Muscle layer of duodenum (tissue), 2 donors: ENCODE data around the gene EBF3.

Source experiments
- H3K27ac ChIP-seq: one replicate; pipeline ENCODE4 v1.7.0; 2013; ENCODE audit warnings: mild to moderate bottlenecking, low read length
- H3K27me3 ChIP-seq: one replicate; pipeline ENCODE4 v1.7.0; 2013; ENCODE audit warnings: low read depth, mild to moderate bottlenecking, control low read depth, low read length
- H3K36me3 ChIP-seq, 2 donors: one replicate each; pipeline ENCODE4 v1.7.0; 2013; ENCODE audit warnings: low read length in 2 of 2, control low read depth in 1 of 2, mild to moderate bottlenecking in 1 of 2; ENCODE audit not compliant: insufficient read depth in 2 of 2, control insufficient read depth in 1 of 2
- H3K4me1 ChIP-seq, 2 donors: one replicate each; pipeline ENCODE4 v1.7.0; 2013; ENCODE audit warnings: low read length in 2 of 2, mild to moderate bottlenecking in 2 of 2, control low read depth in 1 of 2, moderate library complexity in 1 of 2; ENCODE audit not compliant: insufficient read depth in 2 of 2, control insufficient read depth in 1 of 2
- H3K4me3 ChIP-seq, 2 donors: one replicate each; pipeline ENCODE4 v1.7.0; 2013; ENCODE audit warnings: low read length in 2 of 2, low read depth in 1 of 2, mild to moderate bottlenecking in 1 of 2
- H3K9me3 ChIP-seq, 2 donors: one replicate each; pipeline ENCODE4 v1.7.0; 2013; ENCODE audit warnings: low read length in 2 of 2, control low read depth in 1 of 2, mild to moderate bottlenecking in 1 of 2; ENCODE audit not compliant: control insufficient read depth in 1 of 2
- donor health status: healthy.

The EBF3 gene

GRCh38 chr10:129956876-129957673, 7.0 kb downstream of the EBF3 start:
- H3K4me1 ChIP-seq: peaks cover 0 to 16% of the 10 kb centered on the region in 2 donors
- no peak overlapping the region for H3K4me3 ChIP-seq
- H3K27me3 ChIP-seq: peaks cover 62% of the 10 kb centered on the region
- H3K36me3 ChIP-seq: no peaks in the 10 kb centered on the region
- H3K27ac ChIP-seq: no peak overlapping the region
- no peaks in the 10 kb centered on the region for H3K9me3 ChIP-seq

GRCh38 chr10:129956286-129956670, 7.8 kb downstream of the EBF3 start:
- H3K4me1 ChIP-seq: peaks cover 0 to 15% of the 10 kb centered on the region in 2 donors
- H3K27me3 ChIP-seq: peaks cover 54% of the 10 kb centered on the region
- H3K27ac ChIP-seq: no peak overlapping the region
- no peaks in the 10 kb centered on the region for H3K9me3 ChIP-seq
- H3K36me3 ChIP-seq: no peaks in the 10 kb centered on the region
- no peak overlapping the region for H3K4me3 ChIP-seq

- Histone ChIP-seq H3K4me3 (no peak overlapping the region), H3K9me3 (no peaks in the 10 kb centered on the region), H3K36me3 (no peaks in the 10 kb centered on the region), H3K27ac (no peak overlapping the region), H3K27me3 (peaks cover 48% of the 10 kb centered on the region), H3K4me1 (peaks cover 0 to 15% of the 10 kb centered on the region in 2 donors)
These were observed 8.3 kb downstream of the EBF3 start for GRCh38 chr10:129955601-129956285.

- peaks cover 0 to 12% of the 10 kb centered on the region in 2 donors for H3K4me1 ChIP-seq
- no peak overlapping the region for H3K4me3 ChIP-seq
- no peaks in the 10 kb centered on the region for H3K9me3 ChIP-seq
- peaks cover 38% of the 10 kb centered on the region for H3K27me3 ChIP-seq
- no peaks in the 10 kb centered on the region for H3K36me3 ChIP-seq
- no peak overlapping the region for H3K27ac ChIP-seq
These were observed 9.4 kb downstream of the EBF3 start for GRCh38 chr10:129954492-129955315.

DNA sequence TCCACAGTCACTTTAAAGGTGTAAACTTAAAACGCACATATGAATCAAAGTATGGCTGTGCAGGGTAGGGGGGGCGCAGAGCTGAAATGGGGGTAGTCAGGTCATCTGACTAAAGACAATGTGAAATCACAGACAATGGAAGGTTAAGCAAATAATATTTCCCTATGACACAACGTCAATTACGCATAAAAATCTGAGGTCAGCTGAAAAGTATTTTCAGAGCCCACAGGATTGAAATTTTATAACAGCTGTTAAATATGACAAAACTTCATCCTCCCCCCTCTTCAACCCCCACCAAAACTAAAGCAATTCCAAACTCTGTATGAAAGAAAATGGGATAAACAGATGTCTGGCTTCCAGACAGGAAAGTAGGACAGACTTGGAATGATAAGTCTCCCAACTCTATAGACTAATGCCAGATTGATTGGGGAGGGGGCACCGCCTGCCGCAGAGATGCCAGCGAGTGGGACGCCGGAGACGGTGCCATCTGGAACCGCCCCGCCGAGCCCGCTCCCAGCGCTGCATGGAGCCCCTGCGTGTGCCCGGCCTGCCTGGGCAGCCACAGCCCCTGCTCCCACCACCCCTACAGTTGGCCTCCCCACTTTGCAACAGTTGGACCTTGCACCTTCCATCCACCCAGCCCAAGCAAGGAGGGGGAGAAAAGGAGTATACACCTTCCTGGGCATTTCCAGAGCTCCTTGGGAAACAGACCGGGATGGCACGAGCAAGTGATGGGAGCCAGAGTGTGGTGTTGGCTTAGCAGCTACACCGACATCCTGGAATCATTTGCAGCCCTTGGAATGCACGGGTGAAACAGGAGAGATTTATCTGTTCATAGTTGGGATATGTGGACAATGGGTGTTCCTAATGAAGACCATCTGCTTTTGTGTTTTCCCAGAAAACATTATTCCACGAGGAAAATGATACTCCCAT, 10.7 kb downstream of the EBF3 start:
- Histone ChIP-seq H3K9me3 (no peaks in the 10 kb centered on the region), H3K4me1 (no peaks in the 10 kb centered on the region), H3K4me3 (no peak overlapping the region), H3K36me3 (no peaks in the 10 kb centered on the region), H3K27ac (no peak overlapping the region), H3K27me3 (peaks cover 30% of the 10 kb centered on the region)

DNA sequence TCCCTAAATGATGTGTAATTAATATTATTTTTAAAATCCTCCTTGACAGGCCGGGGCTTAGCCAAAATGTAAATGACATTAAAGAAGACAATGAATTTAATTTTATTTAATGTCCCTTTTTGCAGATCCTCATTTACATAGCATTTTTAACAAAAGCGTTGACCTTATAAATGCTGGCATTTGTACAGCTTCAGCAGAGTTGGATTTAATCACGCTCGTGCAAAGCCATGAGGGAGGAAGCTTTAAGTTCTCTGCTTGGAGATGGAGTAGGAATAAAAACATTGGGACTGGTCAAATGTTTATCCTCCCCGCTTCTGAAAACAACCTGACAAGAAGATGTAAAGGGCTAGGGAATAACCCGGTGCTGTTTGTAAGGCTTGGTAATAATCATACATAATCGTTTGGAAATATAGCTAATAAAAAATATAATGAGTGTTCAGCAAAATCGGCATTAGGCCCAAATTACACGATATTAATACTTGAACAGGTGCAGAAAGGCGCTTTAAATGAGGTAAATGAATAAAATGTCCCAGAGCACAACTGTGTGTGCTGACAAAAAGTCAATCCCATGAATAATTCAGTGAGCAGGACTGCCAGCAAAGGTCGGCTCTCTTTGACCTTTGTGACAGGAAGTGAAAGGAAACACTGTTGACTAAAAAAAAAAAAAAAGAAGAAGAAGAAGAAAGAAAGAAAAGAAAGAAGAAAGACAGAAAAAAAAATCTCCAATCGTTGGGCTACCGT, 11.5 kb downstream of the EBF3 start:
- no peak overlapping the region for H3K4me3 ChIP-seq
- H3K27ac ChIP-seq: no peak overlapping the region
- H3K9me3 ChIP-seq: no peaks in the 10 kb centered on the region
- peaks cover 21% of the 10 kb centered on the region for H3K27me3 ChIP-seq
- no peaks in the 10 kb centered on the region for H3K36me3 ChIP-seq
- no peaks in the 10 kb centered on the region for H3K4me1 ChIP-seq

DNA sequence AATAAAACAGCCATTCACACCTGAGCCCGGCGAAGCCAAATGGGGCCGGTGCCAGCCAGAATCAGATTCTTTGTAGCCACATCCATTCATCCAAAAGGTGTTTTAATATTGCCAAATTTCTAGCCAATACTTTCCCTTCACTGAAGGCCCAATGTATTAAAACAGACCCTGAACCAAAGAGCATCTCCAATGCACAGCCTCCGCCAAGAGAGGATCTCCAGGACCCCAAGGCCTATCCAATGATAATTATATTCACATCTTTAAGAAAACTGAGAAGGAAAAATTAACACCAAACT, 12.2 kb downstream of the EBF3 start:
- Histone ChIP-seq H3K4me3 (no peak overlapping the region), H3K4me1 (no peaks in the 10 kb centered on the region), H3K27me3 (peaks cover 15% of the 10 kb centered on the region)

GRCh38 chr10:129951101-129951969, 12.7 kb downstream of the EBF3 start:
- no peaks in the 10 kb centered on the region for H3K36me3 ChIP-seq
- H3K4me1 ChIP-seq: no peaks in the 10 kb centered on the region
- no peak overlapping the region for H3K4me3 ChIP-seq
- H3K27ac ChIP-seq: no peak overlapping the region
- H3K9me3 ChIP-seq: no peaks in the 10 kb centered on the region
- peaks cover 11% of the 10 kb centered on the region for H3K27me3 ChIP-seq

More for the DNA sequence above, 12.2 kb downstream of the EBF3 start:
- H3K27ac ChIP-seq: no peak overlapping the region
- no peaks in the 10 kb centered on the region for H3K9me3 ChIP-seq
- no peaks in the 10 kb centered on the region for H3K36me3 ChIP-seq

- H3K27me3 ChIP-seq: peaks cover 11% of the 10 kb centered on the region
- H3K27ac ChIP-seq: no peak overlapping the region
- peaks cover 0 to 4% of the 10 kb centered on the region in 2 donors for H3K4me1 ChIP-seq
- no peaks in the 10 kb centered on the region for H3K9me3 ChIP-seq
- H3K36me3 ChIP-seq: peaks cover 0 to 5% of the 10 kb centered on the region in 2 donors
- H3K4me3 ChIP-seq: no peak overlapping the region
These were observed 13.4 kb downstream of the EBF3 start for GRCh38 chr10:129950676-129951075.
